OCI-LY1 (cell line): Measurements from ENCODE around the gene SAMD5.

Source experiments
- H2AFZ ChIP-seq: fragments of 200-600 bp; sonication (generic), shearing (Covaris generic); 2 replicates; pipeline ENCODE4 v1.6.0; 2014; ENCODE audit warnings: antibody characterized with exemption, mild to moderate bottlenecking, low read length
- H3F3A ChIP-seq: fragments of 200-600 bp; sonication (generic), shearing (Covaris generic); 2 replicates; pipeline ENCODE4 v1.6.0; 2014; ENCODE audit warnings: mild to moderate bottlenecking, antibody characterized with exemption, low read length, moderate library complexity; ENCODE audit not compliant: insufficient read depth
- H3K27ac ChIP-seq: fragments of 200-600 bp; sonication (generic); 2 replicates; pipeline ENCODE4 v1.5.1; 2014; ENCODE audit warnings: low read length, mixed run types, mild to moderate bottlenecking, low read depth; ENCODE audit not compliant: poor library complexity, severe bottlenecking
- H3K27me3 ChIP-seq: fragments of 200-600 bp; sonication (generic); 2 replicates; pipeline ENCODE4 v1.6.0; 2014; ENCODE audit warnings: antibody characterized with exemption, mild to moderate bottlenecking, low read length, moderate library complexity; ENCODE audit not compliant: insufficient read depth
- H3K36me3 ChIP-seq: fragments of 200-600 bp; sonication (generic); 2 replicates; pipeline ENCODE4 v1.6.1; 2014; ENCODE audit warnings: mild to moderate bottlenecking, antibody characterized with exemption, low read length, moderate library complexity, mixed read lengths; ENCODE audit not compliant: insufficient read depth
- H3K4me1 ChIP-seq: fragments of 200-600 bp; sonication (generic); 2 replicates; pipeline ENCODE4 v1.5.1; 2014; ENCODE audit warnings: mild to moderate bottlenecking, low read length, moderate library complexity; ENCODE audit not compliant: insufficient read depth, severe bottlenecking
- H3K4me2 ChIP-seq: fragments of 200-600 bp; sonication (generic), shearing (Covaris generic); 2 replicates; pipeline ENCODE4 v1.6.1; 2014; ENCODE audit warnings: low read length
- H3K4me3 ChIP-seq: fragments of 200-600 bp; sonication (generic); 2 replicates; pipeline ENCODE4 v1.5.1; 2014; ENCODE audit warnings: low read length, low read depth, mild to moderate bottlenecking, mixed read lengths; ENCODE audit not compliant: poor library complexity, severe bottlenecking
- H3K79me2 ChIP-seq: fragments of 200-600 bp; shearing (Covaris generic); 2 replicates; pipeline ENCODE4 v1.6.1; 2016; ENCODE audit warnings: mixed run types, low read length, mixed read lengths; ENCODE audit not compliant: insufficient read depth
- H3K9ac ChIP-seq: fragments of 200-600 bp; sonication (generic), shearing (Covaris generic); 2 replicates; pipeline ENCODE4 v1.6.1; 2014; ENCODE audit warnings: mild to moderate bottlenecking, low read length, mixed read lengths
- H3K9me2 ChIP-seq: fragments of 200-600 bp; sonication (generic), shearing (Covaris generic); 2 replicates; pipeline ENCODE4 v1.6.1; 2014; ENCODE audit warnings: low read depth, mild to moderate bottlenecking, low read length, mixed read lengths
- H3K9me3 ChIP-seq: fragments of 200-600 bp; shearing (Covaris generic); 2 replicates; pipeline ENCODE4 v1.6.1; 2014; ENCODE audit warnings: low read length, mixed read lengths
- H4K20me1 ChIP-seq: fragments of 200-600 bp; sonication (generic), shearing (Covaris generic); 2 replicates; pipeline ENCODE4 v1.6.0; 2016; ENCODE audit warnings: mild to moderate bottlenecking, low read length; ENCODE audit not compliant: insufficient read depth
- EZH2 ChIP-seq: fragments of 200-600 bp; sonication (generic), shearing (Covaris generic); IDR thresholded peaks from 2 replicates; pipeline ENCODE4 v1.8.0; 2017; ENCODE audit warnings: borderline replicate concordance, mixed run types, mild to moderate bottlenecking, antibody characterized with exemption, low read length, moderate library complexity, mixed read lengths
- TF ChIP-seq, protein P1 (sequence below): fragments of 200-600 bp; sonication (generic), shearing (Covaris generic); IDR thresholded peaks from 2 replicates; pipeline ENCODE4 v1.5.1; 2017; ENCODE audit warnings: mild to moderate bottlenecking, antibody characterized with exemption, low read length, moderate library complexity, mixed read lengths

The SAMD5 gene

DNA sequence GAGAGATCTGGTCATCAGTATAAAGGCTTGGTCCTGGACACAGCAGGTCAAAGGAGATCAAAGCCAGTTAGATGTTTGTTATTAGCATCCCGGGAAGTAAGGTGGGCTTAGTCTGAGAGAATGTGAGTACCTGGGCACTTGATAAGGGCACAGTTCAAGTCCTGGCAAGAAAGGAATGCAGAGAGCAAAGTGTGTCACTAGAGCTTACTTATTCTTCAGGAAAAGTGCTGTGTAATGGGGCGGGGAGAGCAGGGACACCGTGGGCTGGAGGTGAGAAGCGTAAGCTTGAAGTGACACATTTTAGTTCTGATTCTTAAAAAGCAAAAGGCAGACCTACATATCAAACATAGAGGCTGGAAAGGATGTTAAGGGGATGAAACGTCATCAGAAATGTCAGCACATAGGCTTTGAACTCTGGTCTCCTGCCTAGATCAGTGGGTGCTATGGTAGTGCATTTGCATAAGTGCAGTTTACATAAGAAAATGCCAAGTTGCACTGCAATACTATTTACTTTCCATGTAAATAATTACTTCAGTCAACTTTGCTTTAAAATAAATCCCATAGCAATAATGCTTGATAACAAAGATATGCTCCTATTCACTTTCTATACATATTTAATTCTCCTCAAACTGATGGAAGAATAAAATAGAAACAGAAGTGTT, 2.6 kb downstream of the SAMD5 start:
- Histone ChIP-seq H3K4me2 (no peak overlapping the region), H4K20me1 (no peaks in the 10 kb centered on the region), H3K9me2 (no peaks in the 10 kb centered on the region), H2AFZ (no peak overlapping the region), H3K36me3 (no peaks in the 10 kb centered on the region), H3K27me3 (no peaks in the 10 kb centered on the region), H3K27ac (no peak overlapping the region), H3K9me3 (no peaks in the 10 kb centered on the region), H3K4me3 (no peak overlapping the region), H3K79me2 (no peaks in the 10 kb centered on the region), H3K4me1 (no peaks in the 10 kb centered on the region), H3K9ac (no peak overlapping the region), H3F3A (no peaks in the 10 kb centered on the region)
- no peak for TF ChIP-seq EZH2
- TF ChIP-seq, protein P1, sequence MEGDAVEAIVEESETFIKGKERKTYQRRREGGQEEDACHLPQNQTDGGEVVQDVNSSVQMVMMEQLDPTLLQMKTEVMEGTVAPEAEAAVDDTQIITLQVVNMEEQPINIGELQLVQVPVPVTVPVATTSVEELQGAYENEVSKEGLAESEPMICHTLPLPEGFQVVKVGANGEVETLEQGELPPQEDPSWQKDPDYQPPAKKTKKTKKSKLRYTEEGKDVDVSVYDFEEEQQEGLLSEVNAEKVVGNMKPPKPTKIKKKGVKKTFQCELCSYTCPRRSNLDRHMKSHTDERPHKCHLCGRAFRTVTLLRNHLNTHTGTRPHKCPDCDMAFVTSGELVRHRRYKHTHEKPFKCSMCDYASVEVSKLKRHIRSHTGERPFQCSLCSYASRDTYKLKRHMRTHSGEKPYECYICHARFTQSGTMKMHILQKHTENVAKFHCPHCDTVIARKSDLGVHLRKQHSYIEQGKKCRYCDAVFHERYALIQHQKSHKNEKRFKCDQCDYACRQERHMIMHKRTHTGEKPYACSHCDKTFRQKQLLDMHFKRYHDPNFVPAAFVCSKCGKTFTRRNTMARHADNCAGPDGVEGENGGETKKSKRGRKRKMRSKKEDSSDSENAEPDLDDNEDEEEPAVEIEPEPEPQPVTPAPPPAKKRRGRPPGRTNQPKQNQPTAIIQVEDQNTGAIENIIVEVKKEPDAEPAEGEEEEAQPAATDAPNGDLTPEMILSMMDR, result no peak

DNA sequence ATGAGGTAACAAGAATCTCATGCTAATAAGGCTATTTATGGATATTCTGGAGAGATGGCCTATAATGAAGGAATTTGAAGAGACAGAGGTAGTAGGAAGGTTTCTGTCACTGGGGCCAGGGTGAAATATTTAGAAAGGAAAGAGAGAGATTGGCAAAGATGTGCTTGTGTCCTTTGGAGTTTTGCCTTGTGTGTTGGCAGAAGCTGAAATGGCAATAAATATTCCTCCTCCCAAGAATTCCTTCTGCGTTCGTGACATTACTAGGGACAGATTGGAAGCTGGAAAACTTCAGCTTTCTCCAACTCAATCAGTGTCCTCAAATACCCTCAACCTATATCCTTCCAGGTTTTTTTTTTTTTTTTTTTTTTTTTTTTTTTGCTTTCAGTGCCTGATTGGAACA, 6.3 kb downstream of the SAMD5 start:
- no peaks in the 10 kb centered on the region for H3K36me3 ChIP-seq
- TF ChIP-seq, protein P1, result no peak
- no peak for TF ChIP-seq EZH2
- no peaks in the 10 kb centered on the region for H3K27me3 ChIP-seq
- H3K4me1 ChIP-seq, result no peaks in the 10 kb centered on the region
- no peak overlapping the region for H2AFZ ChIP-seq
- H3F3A ChIP-seq, result no peaks in the 10 kb centered on the region
- H3K9me2 ChIP-seq, result no peaks in the 10 kb centered on the region
- H3K79me2 ChIP-seq, result no peaks in the 10 kb centered on the region
- H3K9ac ChIP-seq, result no peak overlapping the region
- H3K4me3 ChIP-seq, result no peak overlapping the region
- no peaks in the 10 kb centered on the region for H4K20me1 ChIP-seq
- no peaks in the 10 kb centered on the region for H3K9me3 ChIP-seq
- no peak overlapping the region for H3K27ac ChIP-seq
- no peak overlapping the region for H3K4me2 ChIP-seq

DNA sequence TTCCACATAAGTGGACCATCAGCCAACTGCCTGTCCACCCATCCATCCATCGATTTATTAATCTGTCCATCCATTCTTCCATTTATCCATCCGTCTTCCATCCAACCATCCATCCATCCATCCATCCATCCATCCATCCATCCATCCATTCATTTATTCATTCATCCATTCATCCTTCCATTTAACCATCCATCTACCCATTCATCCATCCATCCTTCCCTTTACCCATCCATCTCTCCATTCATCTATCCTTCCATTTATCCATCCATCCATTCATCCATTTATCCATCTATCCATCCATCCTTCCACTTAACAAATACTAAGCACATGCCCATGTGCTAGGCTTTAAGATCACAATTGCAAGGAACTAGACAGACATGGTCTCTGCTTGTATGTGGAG, 6.8 kb downstream of the SAMD5 start:
- Histone ChIP-seq H3K9ac (no peak overlapping the region), H3K9me3 (no peaks in the 10 kb centered on the region), H4K20me1 (no peaks in the 10 kb centered on the region), H3K27ac (no peak overlapping the region), H3K27me3 (no peaks in the 10 kb centered on the region), H3F3A (no peaks in the 10 kb centered on the region), H3K4me2 (no peak overlapping the region), H3K4me3 (no peak overlapping the region), H3K9me2 (no peaks in the 10 kb centered on the region), H3K79me2 (no peaks in the 10 kb centered on the region), H2AFZ (no peak overlapping the region), H3K36me3 (no peaks in the 10 kb centered on the region), H3K4me1 (no peaks in the 10 kb centered on the region)
- TF ChIP-seq, protein P1, result no peak
- no peak for TF ChIP-seq EZH2
